Esophagus squamous epithelium (tissue), 5 donors: ENCODE measurements around the gene RPS2. TPM values are rescaled to one million over a fixed set of nuclear protein-coding genes. Genes with fewer than 3 reads are reported as not detected.

Experiments
- DNase-seq: peaks from one replicate; lab custom pipeline; 2025; lab: John Stamatoyannopoulos, UW
- H3K27ac ChIP-seq, 4 donors: fragments of 200-600 bp; sonication (generic); one replicate each; pipeline ENCODE4 v1.5.1; 2016 to 2019; ENCODE audit warnings: mild to moderate bottlenecking in 1 of 4
- H3K27me3 ChIP-seq, 4 donors: fragments of 200-600 bp; sonication (generic); 1 replicate in 3 of 4; 2 replicates in 1 of 4; pipeline versions ENCODE4 v1.5.1 to v1.6.0; 2017 to 2021; ENCODE audit warnings: antibody characterized with exemption in 1 of 4
- H3K36me3 ChIP-seq, 3 donors: fragments of 200-600 bp; sonication (generic); one replicate each; pipeline ENCODE4 v1.5.1; 2016 to 2019
- H3K4me1 ChIP-seq, 3 donors: fragments of 200-600 bp; sonication (generic); one replicate each; pipeline ENCODE4 v1.5.1; 2017 to 2019
- H3K4me3 ChIP-seq, 4 donors: fragments of 200-600 bp; sonication (generic); 1 replicate in 3 of 4; 2 replicates in 1 of 4; pipeline ENCODE4 v1.5.1; 2016 to 2019; ENCODE audit warnings: mild to moderate bottlenecking in 2 of 4, moderate library complexity in 1 of 4
- H3K9me3 ChIP-seq, 3 donors: fragments of 200-600 bp; sonication (generic); one replicate each; pipeline ENCODE4 v1.5.1; 2016 to 2019
- CTCF ChIP-seq, 6 experiments: fragments of 450-650 bp in 4 of 6; fragments of 200-600 bp in 2 of 6; sonication (generic) in 2 of 6; IDR thresholded peaks; one replicate each; pipeline ENCODE4 v1.5.1; 2016 to 2019; ENCODE audit warnings: antibody characterized with exemption in 6 of 6, mild to moderate bottlenecking in 4 of 6, moderate library complexity in 4 of 6
- POLR2A ChIP-seq, 4 donors: fragments of 450-650 bp; IDR thresholded peaks; one replicate each; pipeline ENCODE4 v1.6.1; 2017; ENCODE audit warnings: antibody characterized with exemption in 4 of 4, mild to moderate bottlenecking in 4 of 4, moderate library complexity in 3 of 4
- WGBS, 2 donors: methylation state at CpG; one replicate each; pipeline ENCODE4 v1.1.5; 2018; 5-methylcytosine and 5-hydroxymethylcytosine counted together
- intact Hi-C: fragments of 100-400 bp; cut with DNase I; formaldehyde crosslinking; loops from one replicate; pipeline ENCODE4 v1.15.0; 2022
- total RNA-seq, 4 donors: library from RNA; depleted of rRNA; stranded (reverse); fragments of >200 nt; gene quantifications; one replicate each; pipeline ENCODE4 v1.1.0, GENCODE V29; 2016
- donor health status: DM: yes; HTN: yes; CAD: no.

RPS2 gene
- total RNA-seq, 4 donors from 2014 or later, result 1,980 to 2,837 (median 2,292) TPM

- Histone ChIP-seq H3K36me3 (no peaks in the 10 kb centered on the region), H3K27me3 (no peaks in the 10 kb centered on the region), H3K27ac (peak overlapping the region in 3 of 4 donors; percentile 29 to 58 (median 39)), H3K4me3 (no peak overlapping the region), H3K9me3 (no peaks in the 10 kb centered on the region), H3K4me1 (peaks cover 0 to 23% (median 10%) of the 10 kb centered on the region in 3 donors)
- DNase-seq, result no peak
- no peak for TF ChIP-seq CTCF (IDR thresholded peaks at IDR 0.05)
- TF ChIP-seq POLR2A (IDR thresholded peaks at IDR 0.05), result no peak
- WGBS, 2 donors, result 47 to 100% methylated on average over 1 to 6 of the region's 19 CpGs
- intact Hi-C loops, result no loop called here
These were observed 14.1 kb downstream of the RPS2 start for GRCh38 chr16:1950559-1950958.

- TF ChIP-seq CTCF (IDR thresholded peaks at IDR 0.05), result peak in 1 of 6 experiments; percentile 15
- no peak for TF ChIP-seq POLR2A (IDR thresholded peaks at IDR 0.05)
- no peaks in the 10 kb centered on the region for H3K27me3 ChIP-seq
- WGBS, 2 donors, result 33 to 45% methylated on average over 2 to 6 of the region's 7 CpGs
- DNase-seq, result no peak
- H3K36me3 ChIP-seq, result no peaks in the 10 kb centered on the region
- intact Hi-C loops, result no loop called here
- H3K27ac ChIP-seq, result peak overlapping the region in 3 of 4 donors; percentile 29 to 58 (median 39)
- no peak overlapping the region for H3K4me3 ChIP-seq
- peaks cover 0 to 23% (median 10%) of the 10 kb centered on the region in 3 donors for H3K4me1 ChIP-seq
- no peaks in the 10 kb centered on the region for H3K9me3 ChIP-seq
These were observed 14.6 kb downstream of the RPS2 start for GRCh38 chr16:1950047-1950446.

- no peak for DNase-seq
These were observed 15.1 kb downstream of the RPS2 start for GRCh38 chr16:1949507-1949906.

GRCh38 chr16:1947369-1947670 lies 17.3 kb downstream of the RPS2 start:
- H3K4me1 ChIP-seq, result peaks cover 2 to 29% (median 8%) of the 10 kb centered on the region in 3 donors
- no peaks in the 10 kb centered on the region for H3K36me3 ChIP-seq
- H3K27ac ChIP-seq, result no peak overlapping the region
- no peak for DNase-seq
- WGBS, 2 donors, result 72 to 100% methylated on average over 2 to 9 of the region's 9 CpGs
- intact Hi-C loops, result no loop called here
- no peaks in the 10 kb centered on the region for H3K27me3 ChIP-seq
- no peak for TF ChIP-seq POLR2A (IDR thresholded peaks at IDR 0.05)
- TF ChIP-seq CTCF (IDR thresholded peaks at IDR 0.05), result no peak
- no peaks in the 10 kb centered on the region for H3K9me3 ChIP-seq
- no peak overlapping the region for H3K4me3 ChIP-seq

More at GRCh38 chr16:1949507-1949906, 15.1 kb downstream of the RPS2 start:
- 59 to 68% methylated on average over 2 to 3 of the region's 11 CpGs for WGBS, 2 donors
- TF ChIP-seq POLR2A (IDR thresholded peaks at IDR 0.05), result no peak
- no peak for TF ChIP-seq CTCF (IDR thresholded peaks at IDR 0.05)
- intact Hi-C loops, result no loop called here
- Histone ChIP-seq H3K4me3 (no peak overlapping the region), H3K36me3 (no peaks in the 10 kb centered on the region), H3K27me3 (no peaks in the 10 kb centered on the region), H3K9me3 (no peaks in the 10 kb centered on the region), H3K27ac (no peak overlapping the region), H3K4me1 (peaks cover 0 to 23% (median 10%) of the 10 kb centered on the region in 3 donors)

- no peak for TF ChIP-seq CTCF (IDR thresholded peaks at IDR 0.05)
- no peak for TF ChIP-seq POLR2A (IDR thresholded peaks at IDR 0.05)
- Histone ChIP-seq H3K4me1 (peaks cover 8 to 35% (median 13%) of the 10 kb centered on the region in 3 donors), H3K36me3 (no peaks in the 10 kb centered on the region), H3K4me3 (no peak overlapping the region), H3K27me3 (no peaks in the 10 kb centered on the region), H3K9me3 (no peaks in the 10 kb centered on the region), H3K27ac (no peak overlapping the region)
- intact Hi-C loops, result no loop called here
- WGBS, 2 donors, result 85 to 93% methylated on average over 12 to 16 of the region's 38 CpGs
- no peak for DNase-seq
These were observed 17.9 kb downstream of the RPS2 start for GRCh38 chr16:1946495-1947368.
